Lower leg skin (tissue), 3 donors: Measurements from ENCODE around the gene CEP250.

ENCODE experiments used
- POLR2A ChIP-seq, 2 donors: fragments of 450-650 bp; IDR thresholded peaks; one replicate each; pipeline ENCODE4 v1.6.1; 2016 to 2017; ENCODE audit warnings: antibody characterized with exemption in 2 of 2, mild to moderate bottlenecking in 1 of 2, moderate library complexity in 1 of 2
- TF ChIP-seq, protein P1 (sequence below), 3 donors: fragments of 450-650 bp; IDR thresholded peaks; one replicate each; pipeline ENCODE4 v1.5.1; 2016; ENCODE audit warnings: antibody characterized with exemption in 3 of 3, mild to moderate bottlenecking in 3 of 3, moderate library complexity in 2 of 3

GRCh38 chr20:35451295-35451694 lies 4.1 kb upstream of the CEP250 start:
- TF ChIP-seq, protein P1, sequence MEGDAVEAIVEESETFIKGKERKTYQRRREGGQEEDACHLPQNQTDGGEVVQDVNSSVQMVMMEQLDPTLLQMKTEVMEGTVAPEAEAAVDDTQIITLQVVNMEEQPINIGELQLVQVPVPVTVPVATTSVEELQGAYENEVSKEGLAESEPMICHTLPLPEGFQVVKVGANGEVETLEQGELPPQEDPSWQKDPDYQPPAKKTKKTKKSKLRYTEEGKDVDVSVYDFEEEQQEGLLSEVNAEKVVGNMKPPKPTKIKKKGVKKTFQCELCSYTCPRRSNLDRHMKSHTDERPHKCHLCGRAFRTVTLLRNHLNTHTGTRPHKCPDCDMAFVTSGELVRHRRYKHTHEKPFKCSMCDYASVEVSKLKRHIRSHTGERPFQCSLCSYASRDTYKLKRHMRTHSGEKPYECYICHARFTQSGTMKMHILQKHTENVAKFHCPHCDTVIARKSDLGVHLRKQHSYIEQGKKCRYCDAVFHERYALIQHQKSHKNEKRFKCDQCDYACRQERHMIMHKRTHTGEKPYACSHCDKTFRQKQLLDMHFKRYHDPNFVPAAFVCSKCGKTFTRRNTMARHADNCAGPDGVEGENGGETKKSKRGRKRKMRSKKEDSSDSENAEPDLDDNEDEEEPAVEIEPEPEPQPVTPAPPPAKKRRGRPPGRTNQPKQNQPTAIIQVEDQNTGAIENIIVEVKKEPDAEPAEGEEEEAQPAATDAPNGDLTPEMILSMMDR (IDR thresholded peaks at IDR 0.05) = no peak
- TF ChIP-seq POLR2A (IDR thresholded peaks at IDR 0.05) = no peak
